C4-2B (cell line): ENCODE data around the gene TUB.

Source experiments
- ZFX ChIP-seq: fragments of 450-650 bp; IDR thresholded peaks from 2 replicates; pipeline ENCODE4 v1.6.1; 2017
- TF ChIP-seq, protein P1 (sequence below): fragments of 450-650 bp; conservative IDR thresholded peaks from 2 replicates; pipeline ENCODE4 v1.5.1; 2017; ENCODE audit warnings: mild to moderate bottlenecking

DNA sequence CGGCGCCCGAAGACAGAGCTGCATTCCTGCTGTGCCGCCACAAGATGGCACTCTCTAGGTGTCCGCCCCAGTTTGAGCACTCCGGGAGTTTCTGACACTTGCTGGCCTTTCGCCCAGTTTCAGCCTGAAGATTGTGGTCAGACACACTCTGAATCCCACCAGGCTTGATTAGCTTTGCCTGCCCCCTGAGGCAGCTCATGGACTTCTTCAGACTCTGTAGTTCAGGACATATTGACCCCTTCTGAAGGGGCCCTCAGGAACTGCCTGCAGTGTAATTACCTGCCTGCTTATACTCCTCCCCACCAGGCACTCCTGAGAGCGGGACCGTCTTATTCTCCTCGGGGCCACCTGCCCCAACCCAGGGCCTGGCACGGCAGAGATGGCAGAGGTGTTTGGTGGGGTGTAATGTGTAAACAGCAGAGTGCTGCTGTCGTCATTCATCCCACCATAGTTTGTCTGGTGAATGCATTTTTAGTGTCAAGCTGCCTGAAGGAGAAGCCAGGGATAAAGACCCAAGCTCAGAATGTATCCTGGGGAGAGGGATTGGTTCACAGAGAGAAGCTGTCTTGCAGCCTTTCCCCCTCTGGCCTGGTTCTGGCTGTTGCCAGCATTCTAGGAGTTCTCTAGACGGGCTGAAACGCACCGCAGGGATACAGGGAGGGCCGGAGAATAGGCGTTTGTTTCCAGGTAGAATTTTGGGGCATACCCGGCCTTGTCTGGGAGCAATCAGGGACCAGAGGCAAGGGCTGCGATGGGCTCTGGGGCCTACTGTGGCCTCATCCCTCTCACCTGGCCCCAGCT, 47.5 kb upstream of the TUB start:
- TF ChIP-seq, protein P1, sequence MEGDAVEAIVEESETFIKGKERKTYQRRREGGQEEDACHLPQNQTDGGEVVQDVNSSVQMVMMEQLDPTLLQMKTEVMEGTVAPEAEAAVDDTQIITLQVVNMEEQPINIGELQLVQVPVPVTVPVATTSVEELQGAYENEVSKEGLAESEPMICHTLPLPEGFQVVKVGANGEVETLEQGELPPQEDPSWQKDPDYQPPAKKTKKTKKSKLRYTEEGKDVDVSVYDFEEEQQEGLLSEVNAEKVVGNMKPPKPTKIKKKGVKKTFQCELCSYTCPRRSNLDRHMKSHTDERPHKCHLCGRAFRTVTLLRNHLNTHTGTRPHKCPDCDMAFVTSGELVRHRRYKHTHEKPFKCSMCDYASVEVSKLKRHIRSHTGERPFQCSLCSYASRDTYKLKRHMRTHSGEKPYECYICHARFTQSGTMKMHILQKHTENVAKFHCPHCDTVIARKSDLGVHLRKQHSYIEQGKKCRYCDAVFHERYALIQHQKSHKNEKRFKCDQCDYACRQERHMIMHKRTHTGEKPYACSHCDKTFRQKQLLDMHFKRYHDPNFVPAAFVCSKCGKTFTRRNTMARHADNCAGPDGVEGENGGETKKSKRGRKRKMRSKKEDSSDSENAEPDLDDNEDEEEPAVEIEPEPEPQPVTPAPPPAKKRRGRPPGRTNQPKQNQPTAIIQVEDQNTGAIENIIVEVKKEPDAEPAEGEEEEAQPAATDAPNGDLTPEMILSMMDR = peak; percentile 94
- TF ChIP-seq ZFX = no peak
